Endothelial cell of umbilical vein (primary cell): Measurements from ENCODE around the gene EZR. TPM values are rescaled to one million over a fixed set of nuclear protein-coding genes. Genes with fewer than 3 reads are reported as not detected.

Experiments
- BruUV-seq: library from RNA; stranded (reverse); fragments of 400-500 nt; replicated peaks from 2 replicates; lab custom pipeline; 2021; lab: Mats Ljungman, UMichigan
- CTCF ChIA-PET: fragments of 300-600, 350-600 bp; sonication (Branson Sonifier 250); formaldehyde crosslinking; loops from one replicate; lab custom pipeline; 2021; ENCODE audit warnings: antibody characterized with exemption, inconsistent platforms; lab: Charles Lee
- POLR2A ChIA-PET: fragments of 300-600, 350-600 bp; sonication (Branson Sonifier 250); formaldehyde crosslinking; loops from one replicate; lab custom pipeline; 2021; ENCODE audit warnings: antibody characterized with exemption, inconsistent platforms; lab: Charles Lee
- DNase-seq: peaks from one replicate; pipeline ENCODE4 v3.0.0-alpha.2; 2011; ENCODE audit warnings: low read depth, low spot score
- FAIRE-seq: peaks from 2 replicates; lab custom pipeline; 2011; peaks lifted over from hg19 to GRCh38; lab: Jason Lieb, UNC
- H2AFZ ChIP-seq: 2 replicates; pipeline ENCODE4 v1.6.0; 2012; ENCODE audit warnings: low read depth, low read length, control low read depth, inconsistent platforms
- H3K27ac ChIP-seq: 2 replicates; pipeline ENCODE4 v1.5.1; 2011; ENCODE audit warnings: low read depth, mild to moderate bottlenecking, control low read depth, low read length, moderate library complexity; ENCODE audit not compliant: insufficient read depth
- H3K27me3 ChIP-seq, 2 experiments: 2 replicates each; pipeline versions ENCODE4 v1.6.0 to v1.6.1; 2011; ENCODE audit warnings: low read length in 2 of 2, mixed read lengths in 1 of 2; ENCODE audit not compliant: control insufficient read depth in 2 of 2, insufficient read depth in 2 of 2
- H3K36me3 ChIP-seq, 2 experiments: 2 replicates in 1 of 2; 3 replicates in 1 of 2; pipeline ENCODE4 v1.5.1; 2011; ENCODE audit warnings: low read length in 2 of 2, mild to moderate bottlenecking in 1 of 2, moderate library complexity in 1 of 2; ENCODE audit not compliant: control insufficient read depth in 2 of 2, insufficient read depth in 2 of 2; ENCODE audit errors: extremely low read depth in 1 of 2
- H3K4me1 ChIP-seq: 3 replicates; pipeline ENCODE4 v1.5.1; 2011; ENCODE audit warnings: mild to moderate bottlenecking, low read length; ENCODE audit not compliant: control insufficient read depth, insufficient read depth; ENCODE audit errors: extremely low read depth
- H3K4me2 ChIP-seq: 2 replicates; pipeline ENCODE4 v1.6.1; 2011; ENCODE audit warnings: low read length, control low read depth, mixed read lengths; ENCODE audit not compliant: insufficient read depth
- H3K4me3 ChIP-seq, 3 experiments: fragments of 200-600 bp in 1 of 3; sonication (generic), shearing (Covaris generic) in 1 of 3; replicated peaks in 1 of 3; 2 replicates each; pipeline ENCODE4 v1.5.1; 2011 to 2016; ENCODE audit warnings: control low read depth in 3 of 3, low read length in 3 of 3, mild to moderate bottlenecking in 2 of 3, inconsistent platforms in 1 of 3, low read depth in 1 of 3, moderate library complexity in 1 of 3; ENCODE audit not compliant: insufficient read depth in 1 of 3
- H3K79me2 ChIP-seq: 2 replicates; pipeline ENCODE4 v1.6.0; 2012; ENCODE audit warnings: low read length, inconsistent platforms; ENCODE audit not compliant: control insufficient read depth, insufficient read depth
- H3K9ac ChIP-seq: replicated peaks from 2 replicates; pipeline ENCODE3; 2011; ENCODE audit warnings: low read length, control low read depth; ENCODE audit not compliant: insufficient read depth; ENCODE audit errors: extremely low read depth
- H3K9me1 ChIP-seq: replicated peaks from 3 replicates; pipeline ENCODE4 v1.6.0; 2011; ENCODE audit warnings: mild to moderate bottlenecking, low read length; ENCODE audit not compliant: control insufficient read depth, insufficient read depth; ENCODE audit errors: extremely low read depth
- H3K9me3 ChIP-seq: replicated peaks from 2 replicates; pipeline ENCODE4 v1.5.1; 2012; ENCODE audit warnings: low read length, inconsistent platforms; ENCODE audit not compliant: control insufficient read depth, insufficient read depth
- H4K20me1 ChIP-seq: replicated peaks from 2 replicates; pipeline ENCODE3; 2011; ENCODE audit warnings: mild to moderate bottlenecking, low read length; ENCODE audit not compliant: control insufficient read depth, insufficient read depth; ENCODE audit errors: extremely low read depth
- CTCF ChIP-seq, 2 donors: IDR thresholded peaks; 1 replicate in 1 of 2; 2 replicates in 1 of 2; pipeline ENCODE4 v1.5.1; 2011; ENCODE audit warnings: low read length in 2 of 2, mild to moderate bottlenecking in 2 of 2, moderate library complexity in 2 of 2, control low read depth in 1 of 2, inconsistent platforms in 1 of 2, low read depth in 1 of 2; ENCODE audit not compliant: insufficient read depth in 1 of 2; ENCODE audit errors: extremely low read depth in 1 of 2
- EZH2 ChIP-seq: IDR thresholded peaks from 2 replicates; pipeline ENCODE4 v1.6.1; 2012; ENCODE audit warnings: borderline replicate concordance, low read depth, mild to moderate bottlenecking, moderate library complexity, low read length, inconsistent platforms; ENCODE audit not compliant: severe bottlenecking
- FOS ChIP-seq: IDR thresholded peaks from 2 replicates; pipeline ENCODE4 v1.6.1; 2011; ENCODE audit warnings: mild to moderate bottlenecking, low read length, moderate library complexity, borderline replicate concordance; ENCODE audit not compliant: insufficient read depth
- GATA2 ChIP-seq: IDR thresholded peaks from 2 replicates; pipeline ENCODE4 v1.7.0; 2011; ENCODE audit warnings: low read depth, mild to moderate bottlenecking, moderate library complexity, mixed read lengths, low read length; ENCODE audit not compliant: insufficient read length, insufficient read depth
- JUN ChIP-seq: IDR thresholded peaks from 2 replicates; pipeline ENCODE4 v1.6.1; 2011; ENCODE audit warnings: borderline replicate concordance, low read depth; ENCODE audit not compliant: insufficient read length, insufficient read depth
- MYC ChIP-seq: IDR thresholded peaks from one replicate; pipeline ENCODE4 v1.6.1; 2011; ENCODE audit warnings: mild to moderate bottlenecking, low read depth, low read length
- POLR2A ChIP-seq: IDR thresholded peaks from 2 replicates; pipeline ENCODE4 v1.6.1; 2012; ENCODE audit warnings: low read depth, mild to moderate bottlenecking, control low read depth, low read length
- POLR2AphosphoS5 ChIP-seq: IDR thresholded peaks from 2 replicates; pipeline ENCODE4 v1.6.1; 2012; ENCODE audit warnings: low read depth, mild to moderate bottlenecking, control low read depth, low read length, moderate library complexity; ENCODE audit not compliant: insufficient read depth
- dilution Hi-C: fragments of 300-500 bp; cut with MboI; formaldehyde crosslinking; loops from one replicate; pipeline ENCODE4 v1.15.0; 2019; ENCODE audit warnings: low sequenced_read_pairs; ENCODE audit not compliant: extremely low pct_ligation_motif_present
- intact Hi-C: fragments of 100-400 bp; cut with micrococcal nuclease; formaldehyde crosslinking; loops from one replicate; pipeline ENCODE4 v1.10.0; 2022
- polyA plus RNA-seq, 4 experiments: library from polyadenylated mRNA; depleted of rRNA in 3 of 4; stranded (reverse) in 3 of 4; unstranded in 1 of 4; fragments of >200 nt; gene quantifications; 2 replicates each; pipeline versions ENCODE4 v1.2.1 to v1.2.3, GENCODE V29; 2011 to 2012; ENCODE audit warnings: missing spikeins in 1 of 4
- total RNA-seq: library from RNA; stranded (reverse); gene quantifications from 2 replicates; pipeline ENCODE4 v1.2.3, GENCODE V29; 2021
- TF ChIP-seq, protein P1 (sequence below): IDR thresholded peaks from 2 replicates; pipeline ENCODE4 v1.6.1; 2011; ENCODE audit not compliant: insufficient read depth, insufficient read length

EZR gene
- total and polyA plus RNA-seq, 2 donors (not counting 3 experiments of a cell fraction or from before 2014, with no cell fraction given): 58.5 to 108 TPM

DNA sequence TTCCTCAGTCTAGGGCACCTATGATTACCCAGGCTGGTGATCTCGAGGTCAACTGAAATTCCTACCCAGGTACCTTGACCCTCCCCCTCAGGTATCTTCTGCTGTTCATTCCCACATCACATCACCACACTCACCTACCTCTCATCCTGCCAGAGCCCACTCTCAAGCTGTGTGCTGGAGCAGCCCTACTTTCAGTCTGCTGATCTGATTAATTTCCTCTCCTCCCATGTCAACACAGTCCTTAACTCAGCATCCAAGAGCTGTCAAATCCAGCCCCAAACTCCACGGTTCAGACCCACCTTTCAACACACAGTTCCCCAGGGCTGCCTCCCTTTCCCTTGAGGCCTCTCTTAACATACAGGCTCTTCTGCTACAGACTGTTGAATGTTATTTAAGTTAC, 42.4 kb downstream of the EZR start:
- intact Hi-C loops: no loop called here
- H3K4me1 ChIP-seq: no peaks in the 10 kb centered on the region
- H2AFZ ChIP-seq: no peak overlapping the region
- no peaks in the 10 kb centered on the region for H3K9me1 ChIP-seq
- FAIRE-seq (no peak), DNase-seq (no peak)
- H3K4me2 ChIP-seq: no peak overlapping the region
- POLR2A ChIA-PET: no interaction called here
- H3K27me3 ChIP-seq: no peaks in the 10 kb centered on the region
- dilution Hi-C loops: no loop called here
- BruUV-seq: no TSS peak
- H3K9me3 ChIP-seq: no peaks in the 10 kb centered on the region
- H3K36me3 ChIP-seq: peaks cover 11 to 35% of the 10 kb centered on the region in 2 experiments
- CTCF ChIA-PET: no interaction called here
- no peak overlapping the region for H3K9ac ChIP-seq
- no peaks in the 10 kb centered on the region for H3K79me2 ChIP-seq
- H4K20me1 ChIP-seq: no peaks in the 10 kb centered on the region
- no peak overlapping the region for H3K27ac ChIP-seq
- TF ChIP-seq, protein P1, sequence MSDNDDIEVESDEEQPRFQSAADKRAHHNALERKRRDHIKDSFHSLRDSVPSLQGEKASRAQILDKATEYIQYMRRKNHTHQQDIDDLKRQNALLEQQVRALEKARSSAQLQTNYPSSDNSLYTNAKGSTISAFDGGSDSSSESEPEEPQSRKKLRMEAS: no peak
- TF ChIP-seq CTCF (IDR thresholded peaks at IDR 0.05; ENCODE audit: extremely low read depth in 1 of 2, insufficient read depth in 1 of 2, low read depth in 1 of 2, low read length in 2 of 2): no peak
- TF ChIP-seq JUN: no peak
- TF ChIP-seq GATA2: no peak
- TF ChIP-seq FOS: no peak
- TF ChIP-seq MYC: no peak
- no peak for TF ChIP-seq POLR2A
- TF ChIP-seq POLR2AphosphoS5: no peak
- TF ChIP-seq EZH2: no peak
- no peak overlapping the region for H3K4me3 ChIP-seq
